ENCODE measurements around the gene TMEM87B. TPM values are rescaled to one million over a fixed set of nuclear protein-coding genes. Genes with fewer than 3 reads are reported as not detected.

TMEM87B gene
- total RNA-seq, 1 experiment from 2014 or later: 10.6 TPM

DNA sequence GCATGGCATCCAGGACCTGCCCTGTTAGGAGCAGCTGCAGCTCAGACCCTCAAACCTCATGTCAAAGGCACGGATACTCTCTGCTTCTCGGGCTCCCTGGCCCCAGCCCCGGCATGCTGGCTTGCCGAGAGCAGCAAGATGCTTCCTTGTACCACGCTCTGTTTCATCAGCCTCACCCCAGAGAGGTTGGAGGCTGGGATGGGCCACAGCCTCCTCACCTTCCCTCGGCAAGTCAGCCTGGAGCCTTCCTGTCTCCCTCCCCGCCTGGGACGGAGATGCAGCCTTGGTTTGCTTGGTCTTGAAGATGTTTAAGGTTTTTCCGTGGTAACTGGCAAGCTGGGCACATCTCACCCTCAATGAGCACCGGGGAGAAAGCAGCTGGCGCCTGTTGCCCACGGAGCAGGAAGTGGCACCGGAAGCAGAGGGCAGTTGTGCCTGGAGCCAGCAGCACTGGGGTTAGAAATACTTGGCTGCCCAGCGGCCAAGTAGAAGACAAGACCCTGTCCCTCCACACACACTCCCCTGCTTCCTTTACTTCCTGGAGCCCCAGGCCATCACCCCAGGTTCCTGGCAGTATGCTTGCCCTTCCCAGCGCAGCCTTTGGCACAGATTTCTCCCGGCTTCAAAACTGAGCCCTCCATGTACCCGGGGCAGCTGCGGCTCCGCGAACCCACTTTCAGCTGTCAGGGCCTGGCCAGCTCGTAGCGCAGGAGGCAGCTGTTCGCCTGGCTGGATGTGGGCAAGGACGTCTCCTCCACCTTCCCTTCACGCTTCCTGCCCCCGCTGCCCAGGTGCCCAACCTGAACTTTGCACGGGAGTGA is 100.5 kb downstream of the TMEM87B start:
- no peaks in the 10 kb centered on the region for H3K27me3 Mint-ChIP-seq (ENCODE audit: low read depth)
- TF ChIP-seq, protein P1, sequence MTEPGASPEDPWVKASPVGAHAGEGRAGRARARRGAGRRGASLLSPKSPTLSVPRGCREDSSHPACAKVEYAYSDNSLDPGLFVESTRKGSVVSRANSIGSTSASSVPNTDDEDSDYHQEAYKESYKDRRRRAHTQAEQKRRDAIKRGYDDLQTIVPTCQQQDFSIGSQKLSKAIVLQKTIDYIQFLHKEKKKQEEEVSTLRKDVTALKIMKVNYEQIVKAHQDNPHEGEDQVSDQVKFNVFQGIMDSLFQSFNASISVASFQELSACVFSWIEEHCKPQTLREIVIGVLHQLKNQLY (CRISPR knock-in tag; IDR thresholded peaks at IDR 0.05): no peak
- TF ChIP-seq NFYB (CRISPR knock-in tag; conservative IDR thresholded peaks at IDR 0.05; ENCODE audit: low read depth) (no peak), ETV6 (CRISPR knock-in tag; IDR thresholded peaks at IDR 0.05) (no peak)
- H3K4me3 Mint-ChIP-seq: no peak overlapping the region
- POLR2A ChIA-PET: no interaction called here
- no peaks in the 10 kb centered on the region for H3K36me3 Mint-ChIP-seq
- ATAC-seq: no peak
- DNase-seq (ENCODE audit: low spot score): no peak
- H3K4me1 Mint-ChIP-seq: peaks cover 7% of the 10 kb centered on the region
- CTCF ChIA-PET: no interaction called here
- no peak overlapping the region for H3K27ac Mint-ChIP-seq
- H3K9me3 Mint-ChIP-seq: no peaks in the 10 kb centered on the region

DNA sequence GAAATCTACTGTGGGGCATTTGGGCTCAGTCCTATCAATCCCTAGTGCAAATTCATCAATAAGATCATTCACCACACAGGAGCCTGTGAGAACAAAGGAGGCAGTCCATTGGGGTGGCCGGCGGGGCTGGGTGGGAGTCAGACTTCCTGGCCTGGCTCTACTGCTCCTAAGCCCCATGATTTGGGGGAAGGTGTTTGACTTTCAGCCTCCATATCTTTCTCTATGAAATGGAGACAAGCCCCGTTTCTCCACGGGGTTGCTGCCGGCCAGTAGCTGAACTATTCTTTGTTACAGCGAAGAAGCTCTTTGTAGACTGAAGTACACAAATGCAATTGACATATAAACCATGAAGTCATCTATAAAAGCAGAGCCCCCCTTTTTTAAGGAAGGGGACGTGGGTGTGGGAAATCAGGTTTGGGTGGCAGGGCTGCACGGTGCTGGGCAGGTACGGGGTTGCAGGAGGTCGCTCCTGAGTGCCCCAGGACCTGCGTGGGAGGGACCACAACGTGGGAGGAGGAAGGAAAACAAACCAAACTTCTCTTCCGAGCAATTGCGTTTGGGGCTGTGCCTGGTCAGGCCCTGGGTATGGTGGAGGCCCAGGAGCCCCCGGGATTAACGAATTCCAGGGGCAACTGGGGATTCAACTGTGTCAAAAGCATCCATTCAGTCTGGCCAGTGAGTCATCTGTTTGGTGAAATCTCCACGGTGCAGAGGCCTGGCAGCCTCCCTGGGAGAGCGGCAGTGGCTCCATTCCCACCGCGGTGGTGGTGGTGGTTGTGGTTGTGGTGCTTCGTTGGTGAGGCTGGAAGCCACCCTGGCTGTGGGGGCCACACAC is 101.3 kb downstream of the TMEM87B start:
- ChIA-PET CTCF (no interaction called here), POLR2A (no interaction called here)
- no peaks in the 10 kb centered on the region for H3K36me3 Mint-ChIP-seq
- DNase-seq (ENCODE audit: low spot score) (no peak), ATAC-seq (no peak)
- no peak overlapping the region for H3K4me3 Mint-ChIP-seq
- H3K9me3 Mint-ChIP-seq: no peaks in the 10 kb centered on the region
- 0 out of 2 replicates have a peak, but pooled peaks cover 6% of the 10 kb centered on the region for H3K4me1 Mint-ChIP-seq
- TF ChIP-seq, protein P2, sequence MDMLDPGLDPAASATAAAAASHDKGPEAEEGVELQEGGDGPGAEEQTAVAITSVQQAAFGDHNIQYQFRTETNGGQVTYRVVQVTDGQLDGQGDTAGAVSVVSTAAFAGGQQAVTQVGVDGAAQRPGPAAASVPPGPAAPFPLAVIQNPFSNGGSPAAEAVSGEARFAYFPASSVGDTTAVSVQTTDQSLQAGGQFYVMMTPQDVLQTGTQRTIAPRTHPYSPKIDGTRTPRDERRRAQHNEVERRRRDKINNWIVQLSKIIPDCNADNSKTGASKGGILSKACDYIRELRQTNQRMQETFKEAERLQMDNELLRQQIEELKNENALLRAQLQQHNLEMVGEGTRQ (CRISPR knock-in tag; IDR thresholded peaks at IDR 0.05): no peak
- TF ChIP-seq, protein P3, sequence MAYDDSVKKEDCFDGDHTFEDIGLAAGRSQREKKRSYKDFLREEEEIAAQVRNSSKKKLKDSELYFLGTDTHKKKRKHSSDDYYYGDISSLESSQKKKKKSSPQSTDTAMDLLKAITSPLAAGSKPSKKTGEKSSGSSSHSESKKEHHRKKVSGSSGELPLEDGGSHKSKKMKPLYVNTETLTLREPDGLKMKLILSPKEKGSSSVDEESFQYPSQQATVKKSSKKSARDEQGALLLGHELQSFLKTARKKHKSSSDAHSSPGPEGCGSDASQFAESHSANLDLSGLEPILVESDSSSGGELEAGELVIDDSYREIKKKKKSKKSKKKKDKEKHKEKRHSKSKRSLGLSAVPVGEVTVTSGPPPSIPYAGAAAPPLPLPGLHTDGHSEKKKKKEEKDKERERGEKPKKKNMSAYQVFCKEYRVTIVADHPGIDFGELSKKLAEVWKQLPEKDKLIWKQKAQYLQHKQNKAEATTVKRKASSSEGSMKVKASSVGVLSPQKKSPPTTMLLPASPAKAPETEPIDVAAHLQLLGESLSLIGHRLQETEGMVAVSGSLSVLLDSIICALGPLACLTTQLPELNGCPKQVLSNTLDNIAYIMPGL (CRISPR knock-in tag; IDR thresholded peaks at IDR 0.05): no peak
- TF ChIP-seq, protein P4, sequence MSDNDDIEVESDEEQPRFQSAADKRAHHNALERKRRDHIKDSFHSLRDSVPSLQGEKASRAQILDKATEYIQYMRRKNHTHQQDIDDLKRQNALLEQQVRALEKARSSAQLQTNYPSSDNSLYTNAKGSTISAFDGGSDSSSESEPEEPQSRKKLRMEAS (CRISPR knock-in tag; IDR thresholded peaks at IDR 0.05): no peak
- TF ChIP-seq, protein P5, sequence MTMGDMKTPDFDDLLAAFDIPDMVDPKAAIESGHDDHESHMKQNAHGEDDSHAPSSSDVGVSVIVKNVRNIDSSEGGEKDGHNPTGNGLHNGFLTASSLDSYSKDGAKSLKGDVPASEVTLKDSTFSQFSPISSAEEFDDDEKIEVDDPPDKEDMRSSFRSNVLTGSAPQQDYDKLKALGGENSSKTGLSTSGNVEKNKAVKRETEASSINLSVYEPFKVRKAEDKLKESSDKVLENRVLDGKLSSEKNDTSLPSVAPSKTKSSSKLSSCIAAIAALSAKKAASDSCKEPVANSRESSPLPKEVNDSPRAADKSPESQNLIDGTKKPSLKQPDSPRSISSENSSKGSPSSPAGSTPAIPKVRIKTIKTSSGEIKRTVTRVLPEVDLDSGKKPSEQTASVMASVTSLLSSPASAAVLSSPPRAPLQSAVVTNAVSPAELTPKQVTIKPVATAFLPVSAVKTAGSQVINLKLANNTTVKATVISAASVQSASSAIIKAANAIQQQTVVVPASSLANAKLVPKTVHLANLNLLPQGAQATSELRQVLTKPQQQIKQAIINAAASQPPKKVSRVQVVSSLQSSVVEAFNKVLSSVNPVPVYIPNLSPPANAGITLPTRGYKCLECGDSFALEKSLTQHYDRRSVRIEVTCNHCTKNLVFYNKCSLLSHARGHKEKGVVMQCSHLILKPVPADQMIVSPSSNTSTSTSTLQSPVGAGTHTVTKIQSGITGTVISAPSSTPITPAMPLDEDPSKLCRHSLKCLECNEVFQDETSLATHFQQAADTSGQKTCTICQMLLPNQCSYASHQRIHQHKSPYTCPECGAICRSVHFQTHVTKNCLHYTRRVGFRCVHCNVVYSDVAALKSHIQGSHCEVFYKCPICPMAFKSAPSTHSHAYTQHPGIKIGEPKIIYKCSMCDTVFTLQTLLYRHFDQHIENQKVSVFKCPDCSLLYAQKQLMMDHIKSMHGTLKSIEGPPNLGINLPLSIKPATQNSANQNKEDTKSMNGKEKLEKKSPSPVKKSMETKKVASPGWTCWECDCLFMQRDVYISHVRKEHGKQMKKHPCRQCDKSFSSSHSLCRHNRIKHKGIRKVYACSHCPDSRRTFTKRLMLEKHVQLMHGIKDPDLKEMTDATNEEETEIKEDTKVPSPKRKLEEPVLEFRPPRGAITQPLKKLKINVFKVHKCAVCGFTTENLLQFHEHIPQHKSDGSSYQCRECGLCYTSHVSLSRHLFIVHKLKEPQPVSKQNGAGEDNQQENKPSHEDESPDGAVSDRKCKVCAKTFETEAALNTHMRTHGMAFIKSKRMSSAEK (CRISPR knock-in tag; IDR thresholded peaks at IDR 0.05; ENCODE audit: borderline replicate concordance): no peak
- H3K27ac Mint-ChIP-seq: no peak overlapping the region
- no peaks in the 10 kb centered on the region for H3K27me3 Mint-ChIP-seq (ENCODE audit: low read depth)

DNA sequence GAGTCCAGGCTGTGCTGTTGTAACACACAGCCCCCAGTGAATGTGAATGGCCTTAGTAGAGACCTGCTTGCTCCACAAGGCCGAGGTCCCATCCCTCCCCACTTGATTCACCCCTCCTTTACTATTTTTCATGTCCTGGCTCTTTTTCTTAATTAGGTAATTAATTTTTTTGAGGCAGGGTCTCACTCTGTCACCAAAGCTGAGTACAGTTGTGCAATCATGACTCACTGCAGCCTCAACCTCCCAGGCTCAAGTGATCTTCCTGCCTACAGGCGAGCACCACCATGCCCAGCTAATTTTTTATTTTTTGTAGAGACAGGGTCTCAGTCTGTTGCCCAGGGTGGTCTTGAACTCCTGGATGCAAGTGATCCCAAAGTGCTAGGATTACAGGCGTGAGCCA is 102.4 kb downstream of the TMEM87B start:
- Mint-ChIP-seq H3K4me1 (0 out of 2 replicates have a peak, but pooled peaks cover 6% of the 10 kb centered on the region), H3K27ac (no peak overlapping the region), H3K36me3 (no peaks in the 10 kb centered on the region), H3K27me3 (ENCODE audit: low read depth) (no peaks in the 10 kb centered on the region), H3K9me3 (no peaks in the 10 kb centered on the region), H3K4me3 (no peak overlapping the region)
- ATAC-seq (no peak), DNase-seq (ENCODE audit: low spot score) (no peak)
- ChIA-PET CTCF (no interaction called here), POLR2A (no interaction called here)
- TF ChIP-seq, protein P6, sequence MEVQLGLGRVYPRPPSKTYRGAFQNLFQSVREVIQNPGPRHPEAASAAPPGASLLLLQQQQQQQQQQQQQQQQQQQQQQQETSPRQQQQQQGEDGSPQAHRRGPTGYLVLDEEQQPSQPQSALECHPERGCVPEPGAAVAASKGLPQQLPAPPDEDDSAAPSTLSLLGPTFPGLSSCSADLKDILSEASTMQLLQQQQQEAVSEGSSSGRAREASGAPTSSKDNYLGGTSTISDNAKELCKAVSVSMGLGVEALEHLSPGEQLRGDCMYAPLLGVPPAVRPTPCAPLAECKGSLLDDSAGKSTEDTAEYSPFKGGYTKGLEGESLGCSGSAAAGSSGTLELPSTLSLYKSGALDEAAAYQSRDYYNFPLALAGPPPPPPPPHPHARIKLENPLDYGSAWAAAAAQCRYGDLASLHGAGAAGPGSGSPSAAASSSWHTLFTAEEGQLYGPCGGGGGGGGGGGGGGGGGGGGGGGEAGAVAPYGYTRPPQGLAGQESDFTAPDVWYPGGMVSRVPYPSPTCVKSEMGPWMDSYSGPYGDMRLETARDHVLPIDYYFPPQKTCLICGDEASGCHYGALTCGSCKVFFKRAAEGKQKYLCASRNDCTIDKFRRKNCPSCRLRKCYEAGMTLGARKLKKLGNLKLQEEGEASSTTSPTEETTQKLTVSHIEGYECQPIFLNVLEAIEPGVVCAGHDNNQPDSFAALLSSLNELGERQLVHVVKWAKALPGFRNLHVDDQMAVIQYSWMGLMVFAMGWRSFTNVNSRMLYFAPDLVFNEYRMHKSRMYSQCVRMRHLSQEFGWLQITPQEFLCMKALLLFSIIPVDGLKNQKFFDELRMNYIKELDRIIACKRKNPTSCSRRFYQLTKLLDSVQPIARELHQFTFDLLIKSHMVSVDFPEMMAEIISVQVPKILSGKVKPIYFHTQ (CRISPR knock-in tag; IDR thresholded peaks at IDR 0.05): no peak
- TF ChIP-seq, protein P7, sequence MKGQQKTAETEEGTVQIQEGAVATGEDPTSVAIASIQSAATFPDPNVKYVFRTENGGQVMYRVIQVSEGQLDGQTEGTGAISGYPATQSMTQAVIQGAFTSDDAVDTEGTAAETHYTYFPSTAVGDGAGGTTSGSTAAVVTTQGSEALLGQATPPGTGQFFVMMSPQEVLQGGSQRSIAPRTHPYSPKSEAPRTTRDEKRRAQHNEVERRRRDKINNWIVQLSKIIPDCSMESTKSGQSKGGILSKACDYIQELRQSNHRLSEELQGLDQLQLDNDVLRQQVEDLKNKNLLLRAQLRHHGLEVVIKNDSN (CRISPR knock-in tag; IDR thresholded peaks at IDR 0.05): no peak
